ENCODE results near the gene LHFPL3.

- no peak for TF ChIP-seq MAX (CRISPR knock-in tag; IDR thresholded peaks at IDR 0.05)
- TF ChIP-seq FOXP4 (CRISPR knock-in tag; IDR thresholded peaks at IDR 0.05) = no peak
- TF ChIP-seq CTCF (IDR thresholded peaks at IDR 0.05) = no peak
- no peak for TF ChIP-seq PRRX2 (CRISPR knock-in tag; IDR thresholded peaks at IDR 0.05)
- TF ChIP-seq NFYB (CRISPR knock-in tag; conservative IDR thresholded peaks at IDR 0.05; ENCODE audit: low read depth) = no peak
- TF ChIP-seq NFE2L1 (CRISPR knock-in tag; IDR thresholded peaks at IDR 0.05) = no peak
- TF ChIP-seq ATF3 (CRISPR knock-in tag; conservative IDR thresholded peaks at IDR 0.05) = no peak
- no peak for TF ChIP-seq USF1 (CRISPR knock-in tag; IDR thresholded peaks at IDR 0.05)
These were observed 297.6 kb downstream of the LHFPL3 start for GRCh38 chr7:104625956-104626355.

All from WTC11 (cell line).